Activated T-cell treated with anti-CD3 and anti-CD28 coated beads for 1 hour (primary cell): ENCODE data around the gene LGALS3.

Source experiments
- DNase-seq: peaks from one replicate; pipeline ENCODE4 v3.0.0-alpha.2; 2020; ENCODE audit warnings: low read depth

Gene LGALS3

GRCh38 chr14:55191203-55192053, 62.4 kb downstream of the LGALS3 start, which contains the start of gene DLGAP5:
TSS of gene DLGAP5 (minus strand) at chr14:55191585. CDS start at chr14:55189179, 2,406 bp downstream.
- DNase-seq, result peak; percentile 76

- no peak for DNase-seq
Measured at GRCh38 chr14:55192054-55192621, 63.1 kb downstream of the LGALS3 start.

- no peak for DNase-seq
Measured at GRCh38 chr14:55194656-55195355, 65.8 kb downstream of the LGALS3 start.
